Measurements from ENCODE around the gene ADGRL1. TPM values are rescaled to one million over a fixed set of nuclear protein-coding genes. Genes with fewer than 3 reads are reported as not detected.

The ADGRL1 gene
- total and polyA plus RNA-seq, 2 donors (not counting 3 experiments of a cell fraction or from before 2014, with no cell fraction given) = 7.3 to 8.3 TPM

GRCh38 chr19:14177496-14178074, 28.4 kb downstream of the ADGRL1 start:
- dilution Hi-C loops (cut with MboI; ENCODE audit: extremely low pct_ligation_motif_present, low sequenced_read_pairs) = no loop called here
- CTCF ChIA-PET = no interaction called here
- POLR2A ChIA-PET = no interaction called here

More at GRCh38 chr19:14177496-14178074, 28.4 kb downstream of the ADGRL1 start:
- Histone ChIP-seq H3K9me1 (replicated peaks; ENCODE audit: control insufficient read depth, extremely low read depth, insufficient read depth, low read length) (no peaks in the 10 kb centered on the region), H3K4me2 (ENCODE audit: insufficient read depth, low read length) (no peak overlapping the region), H3K9ac (replicated peaks; ENCODE audit: extremely low read depth, insufficient read depth, low read length) (no peak overlapping the region), H4K20me1 (replicated peaks; ENCODE audit: control insufficient read depth, extremely low read depth, insufficient read depth, low read length) (no peaks in the 10 kb centered on the region), H3K27me3 (ENCODE audit: control insufficient read depth in 2 of 2, insufficient read depth in 2 of 2, low read length in 2 of 2) (no peaks in the 10 kb centered on the region), H3K79me2 (ENCODE audit: control insufficient read depth, insufficient read depth, low read length) (no peaks in the 10 kb centered on the region), H3K9me3 (replicated peaks; ENCODE audit: control insufficient read depth, insufficient read depth, low read length) (no peaks in the 10 kb centered on the region), H3K36me3 (ENCODE audit: control insufficient read depth in 2 of 2, extremely low read depth in 1 of 2, insufficient read depth in 2 of 2, low read length in 2 of 2) (no peaks in the 10 kb centered on the region), H3K4me1 (ENCODE audit: control insufficient read depth, extremely low read depth, insufficient read depth, low read length) (no peaks in the 10 kb centered on the region), H3K4me3 (replicated peaks in 1 of 3; ENCODE audit: insufficient read depth in 1 of 3, low read depth in 1 of 3, low read length in 3 of 3) (no peak overlapping the region), H2AFZ (ENCODE audit: low read depth, low read length) (no peak overlapping the region), H3K27ac (ENCODE audit: insufficient read depth, low read depth, low read length) (no peak overlapping the region)
- intact Hi-C loops (cut with micrococcal nuclease) = no loop called here
- FAIRE-seq = no peak
- no peak for DNase-seq (ENCODE audit: low read depth, low spot score)
- no TSS peak for BruUV-seq (replicated peaks)
- no peak for TF ChIP-seq POLR2A (IDR thresholded peaks at IDR 0.05; ENCODE audit: low read depth, low read length)
- no peak for TF ChIP-seq POLR2AphosphoS5 (IDR thresholded peaks at IDR 0.05; ENCODE audit: insufficient read depth, low read depth, low read length)
- no peak for TF ChIP-seq MAX (IDR thresholded peaks at IDR 0.05; ENCODE audit: insufficient read depth, insufficient read length)
- TF ChIP-seq MYC (IDR thresholded peaks at IDR 0.05; ENCODE audit: low read depth, low read length) = no peak
- TF ChIP-seq EZH2 (IDR thresholded peaks at IDR 0.05; ENCODE audit: borderline replicate concordance, low read depth, low read length, severe bottlenecking) = no peak
- no peak for TF ChIP-seq FOS (IDR thresholded peaks at IDR 0.05; ENCODE audit: borderline replicate concordance, insufficient read depth, low read length)
- no peak for TF ChIP-seq JUN (IDR thresholded peaks at IDR 0.05; ENCODE audit: borderline replicate concordance, insufficient read depth, insufficient read length, low read depth)
- TF ChIP-seq, protein P1, sequence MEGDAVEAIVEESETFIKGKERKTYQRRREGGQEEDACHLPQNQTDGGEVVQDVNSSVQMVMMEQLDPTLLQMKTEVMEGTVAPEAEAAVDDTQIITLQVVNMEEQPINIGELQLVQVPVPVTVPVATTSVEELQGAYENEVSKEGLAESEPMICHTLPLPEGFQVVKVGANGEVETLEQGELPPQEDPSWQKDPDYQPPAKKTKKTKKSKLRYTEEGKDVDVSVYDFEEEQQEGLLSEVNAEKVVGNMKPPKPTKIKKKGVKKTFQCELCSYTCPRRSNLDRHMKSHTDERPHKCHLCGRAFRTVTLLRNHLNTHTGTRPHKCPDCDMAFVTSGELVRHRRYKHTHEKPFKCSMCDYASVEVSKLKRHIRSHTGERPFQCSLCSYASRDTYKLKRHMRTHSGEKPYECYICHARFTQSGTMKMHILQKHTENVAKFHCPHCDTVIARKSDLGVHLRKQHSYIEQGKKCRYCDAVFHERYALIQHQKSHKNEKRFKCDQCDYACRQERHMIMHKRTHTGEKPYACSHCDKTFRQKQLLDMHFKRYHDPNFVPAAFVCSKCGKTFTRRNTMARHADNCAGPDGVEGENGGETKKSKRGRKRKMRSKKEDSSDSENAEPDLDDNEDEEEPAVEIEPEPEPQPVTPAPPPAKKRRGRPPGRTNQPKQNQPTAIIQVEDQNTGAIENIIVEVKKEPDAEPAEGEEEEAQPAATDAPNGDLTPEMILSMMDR (IDR thresholded peaks at IDR 0.05; ENCODE audit: extremely low read depth in 1 of 2, insufficient read depth in 1 of 2, low read depth in 1 of 2, low read length in 2 of 2) = no peak
- TF ChIP-seq GATA2 (IDR thresholded peaks at IDR 0.05; ENCODE audit: insufficient read depth, insufficient read length, low read depth, low read length) = no peak
